Endothelial cell (in vitro differentiated cells): ENCODE data around the gene ZNF606. TPM values are rescaled to one million over a fixed set of nuclear protein-coding genes. Genes with fewer than 3 reads are reported as not detected.
A peak's percentile ranks its signal among the peaks of the same experiment; 100 is the strongest.

Source experiments
- DNase-seq: peaks from one replicate; pipeline ENCODE4 v3.0.0; 2021; ENCODE audit warnings: low spot score
- H3K27ac Mint-ChIP-seq: one replicate; pipeline ENCODE4 v1.8.0; 2021; ENCODE audit warnings: mixed read lengths, inconsistent platforms; ENCODE audit not compliant: unreplicated experiment
- H3K27me3 Mint-ChIP-seq: one replicate; pipeline ENCODE4 v1.8.0; 2021; ENCODE audit warnings: mild to moderate bottlenecking, moderate library complexity, mixed read lengths, inconsistent platforms; ENCODE audit not compliant: unreplicated experiment
- H3K36me3 Mint-ChIP-seq: one replicate; pipeline ENCODE4 v1.8.0; 2021; ENCODE audit warnings: mild to moderate bottlenecking, low read depth, mixed read lengths, inconsistent platforms; ENCODE audit not compliant: unreplicated experiment
- H3K4me1 Mint-ChIP-seq: one replicate; pipeline ENCODE4 v1.8.0; 2021; ENCODE audit warnings: mild to moderate bottlenecking, mixed read lengths, inconsistent platforms; ENCODE audit not compliant: unreplicated experiment
- H3K4me3 Mint-ChIP-seq: one replicate; pipeline ENCODE4 v1.8.0; 2021; ENCODE audit warnings: mild to moderate bottlenecking, mixed read lengths, inconsistent platforms; ENCODE audit not compliant: unreplicated experiment
- H3K9me3 Mint-ChIP-seq: one replicate; pipeline ENCODE4 v1.8.0; 2021; ENCODE audit warnings: mixed read lengths, inconsistent platforms; ENCODE audit not compliant: unreplicated experiment
- CTCF ChIP-seq: fragments of 200-600 bp; sonication (generic); IDR thresholded peaks from one replicate; pipeline ENCODE4 v1.5.0; 2021; ENCODE audit warnings: antibody characterized with exemption; ENCODE audit not compliant: unreplicated experiment
- total RNA-seq: library from RNA; stranded (reverse); fragmentation: NEBNext Ultra II Directional; extraction: Animal tissue kit (Norgen Biotek cat#: 25700); gene quantifications from one replicate; pipeline ENCODE4 v1.2.1, GENCODE V29; 2021; ENCODE audit not compliant: unreplicated experiment

The ZNF606 gene
- total RNA-seq, 1 donor from 2014 or later, result 22.3 TPM

DNA sequence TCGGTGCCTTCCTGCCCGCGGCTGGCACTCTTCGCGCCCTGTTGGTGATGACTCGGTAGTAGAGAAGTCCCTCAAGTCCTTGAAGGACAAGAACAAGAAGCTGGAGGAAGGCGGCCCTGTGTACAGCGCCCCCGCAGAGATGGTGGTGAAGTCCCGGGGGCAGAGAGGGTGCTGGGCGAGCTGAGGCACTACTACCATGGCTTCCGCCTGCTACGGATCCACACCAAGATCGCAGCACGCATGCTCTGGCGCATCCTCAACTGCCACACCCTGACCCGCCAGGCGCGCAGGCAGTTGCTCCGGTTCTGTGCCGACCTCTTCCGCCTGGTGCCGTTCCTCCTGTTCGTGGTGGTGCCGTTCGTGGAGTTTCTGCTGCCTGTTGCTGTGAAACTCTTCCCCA lies 42.3 kb upstream of the ZNF606 start:
- no peak for TF ChIP-seq CTCF
- DNase-seq, result no peak
- no peaks in the 10 kb centered on the region for H3K4me1 Mint-ChIP-seq
- H3K27me3 Mint-ChIP-seq, result peaks cover 17% of the 10 kb centered on the region
- H3K27ac Mint-ChIP-seq, result no peak overlapping the region
- H3K36me3 Mint-ChIP-seq, result peaks cover 48% of the 10 kb centered on the region
- peaks cover 52% of the 10 kb centered on the region for H3K9me3 Mint-ChIP-seq
- no peak overlapping the region for H3K4me3 Mint-ChIP-seq

- H3K27ac Mint-ChIP-seq, result no peak overlapping the region
Observed at GRCh38 chr19:58044391-58044790, 41.8 kb upstream of the ZNF606 start.

GRCh38 chr19:58042495-58043340 lies 40.1 kb upstream of the ZNF606 start:
- H3K9me3 Mint-ChIP-seq, result peaks cover 45% of the 10 kb centered on the region
- no peak for DNase-seq
- H3K4me3 Mint-ChIP-seq, result no peak overlapping the region
- no peaks in the 10 kb centered on the region for H3K4me1 Mint-ChIP-seq
- peaks cover 39% of the 10 kb centered on the region for H3K36me3 Mint-ChIP-seq
- peaks cover 14% of the 10 kb centered on the region for H3K27me3 Mint-ChIP-seq
- no peak overlapping the region for H3K27ac Mint-ChIP-seq
- TF ChIP-seq CTCF, result no peak

More at GRCh38 chr19:58044391-58044790, 41.8 kb upstream of the ZNF606 start:
- H3K9me3 Mint-ChIP-seq, result peaks cover 47% of the 10 kb centered on the region
- H3K27me3 Mint-ChIP-seq, result peaks cover 17% of the 10 kb centered on the region
- no peak overlapping the region for H3K4me3 Mint-ChIP-seq
- peaks cover 44% of the 10 kb centered on the region for H3K36me3 Mint-ChIP-seq
- H3K4me1 Mint-ChIP-seq, result no peaks in the 10 kb centered on the region
- TF ChIP-seq CTCF, result no peak
- no peak for DNase-seq

DNA sequence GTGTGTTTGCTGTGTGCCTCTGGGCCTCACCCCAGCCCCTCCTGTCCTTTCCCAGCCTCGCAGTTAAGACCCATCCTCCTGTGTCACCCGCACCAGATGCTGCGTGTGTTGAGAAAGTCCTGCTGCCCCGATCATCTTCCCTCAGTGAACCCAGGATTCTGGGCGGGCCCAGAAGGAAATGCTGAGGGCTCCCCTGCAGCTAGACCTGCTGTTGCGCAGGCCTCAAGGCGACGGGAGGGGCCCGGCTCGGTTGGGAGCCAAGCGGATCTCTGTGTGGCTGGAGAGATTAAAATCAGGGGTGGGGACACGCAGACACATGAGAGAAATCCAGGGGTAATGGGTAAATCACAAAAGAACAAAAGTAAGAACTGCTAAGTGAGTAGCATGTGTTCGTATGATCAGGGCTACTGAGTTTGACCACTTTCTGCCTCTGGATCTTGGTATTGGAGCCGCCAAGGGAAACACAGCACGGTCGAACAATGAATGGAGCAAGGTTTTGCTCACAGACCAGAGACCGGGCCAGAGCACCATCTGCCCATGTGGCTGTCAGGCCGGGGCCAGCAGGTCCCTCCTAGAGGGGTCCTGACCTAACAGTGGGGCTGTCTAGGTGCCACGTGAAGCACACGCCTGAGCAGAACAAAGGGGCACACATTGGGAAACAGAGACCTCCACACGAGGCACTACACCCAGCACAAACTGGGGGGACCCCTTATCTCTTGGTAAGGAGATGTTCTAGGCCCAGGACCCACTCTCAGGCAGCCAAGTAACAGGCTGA lies 38.3 kb upstream of the ZNF606 start:
- TF ChIP-seq CTCF, result no peak
- Mint-ChIP-seq H3K4me1 (no peaks in the 10 kb centered on the region), H3K36me3 (peaks cover 36% of the 10 kb centered on the region), H3K9me3 (peaks cover 45% of the 10 kb centered on the region), H3K4me3 (peak overlapping the region; percentile 21), H3K27ac (no peak overlapping the region), H3K27me3 (peaks cover 17% of the 10 kb centered on the region)
- DNase-seq, result no peak

DNA sequence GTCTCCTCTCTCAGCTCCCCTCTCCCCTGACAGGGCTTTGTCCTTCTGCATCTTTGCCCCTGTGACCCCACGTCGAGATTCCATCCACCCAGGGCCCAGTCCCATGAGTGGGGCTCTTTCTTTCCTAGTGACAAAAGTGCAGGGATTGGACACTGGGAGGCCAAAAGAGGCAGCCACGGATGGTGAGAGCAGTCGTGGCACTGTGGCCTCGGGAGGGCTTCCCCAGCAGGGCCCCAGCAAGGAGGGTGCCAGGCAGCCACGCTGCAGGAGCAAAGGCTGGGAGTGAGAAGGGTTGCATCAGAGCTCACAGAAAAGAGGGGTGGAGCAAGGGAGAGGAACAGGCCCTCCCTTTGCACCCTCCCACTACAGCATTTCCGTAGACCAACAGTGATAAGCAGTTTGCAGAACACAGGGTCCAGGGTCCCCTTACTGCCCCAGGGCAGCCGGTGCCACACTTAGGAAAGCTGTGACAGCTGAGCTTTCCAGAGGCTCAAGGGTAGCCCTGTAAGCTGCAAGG lies 36.1 kb upstream of the ZNF606 start:
- H3K4me1 Mint-ChIP-seq, result no peaks in the 10 kb centered on the region
- H3K4me3 Mint-ChIP-seq, result no peak overlapping the region
- H3K36me3 Mint-ChIP-seq, result peaks cover 39% of the 10 kb centered on the region
- DNase-seq, result no peak
- peaks cover 24% of the 10 kb centered on the region for H3K27me3 Mint-ChIP-seq
- no peak for TF ChIP-seq CTCF
- H3K27ac Mint-ChIP-seq, result no peak overlapping the region
- peaks cover 51% of the 10 kb centered on the region for H3K9me3 Mint-ChIP-seq
